IMR-90 (cell line): ENCODE results near the gene CRACDL. TPM values are rescaled to one million over a fixed set of nuclear protein-coding genes. Genes with fewer than 3 reads are reported as not detected.

Experiments used
- ATAC-seq: fragments of 200-7000 bp; cut with Tn5 transposase; 2 replicates; pipeline ENCODE4 v1.9.1; 2020; ENCODE audit warnings: low read depth, mild to moderate bottlenecking, moderate library complexity
- BruUV-seq: library from RNA; stranded (reverse); fragments of 400-500 nt; replicated peaks from 2 replicates; lab custom pipeline; 2021; lab: Mats Ljungman, UMichigan
- CTCF ChIA-PET: fragments of 300-600 bp; formaldehyde crosslinking; extraction: SDS; loops from one replicate; lab custom pipeline; 2021; ENCODE audit warnings: antibody characterized with exemption; lab: Yijun Ruan, JAX
- POLR2A ChIA-PET: fragments of 300-600 bp; sonication (Branson Sonifier 250); formaldehyde crosslinking; loops from one replicate; lab custom pipeline; 2022; ENCODE audit warnings: antibody characterized with exemption; ENCODE audit not compliant: unreplicated experiment; lab: Charles Lee
- DNase-seq: peaks from one replicate; pipeline ENCODE4 v3.0.0; 2013
- H2AFZ ChIP-seq: replicated peaks from 2 replicates; pipeline ENCODE3; 2013; ENCODE audit warnings: low read length, mild to moderate bottlenecking; ENCODE audit not compliant: poor library complexity
- H2AK5ac ChIP-seq: 2 replicates; pipeline ENCODE4 v1.6.1; 2013; ENCODE audit warnings: low read depth, low read length, inconsistent platforms
- H2AK9ac ChIP-seq: replicated peaks from 2 replicates; pipeline ENCODE3; 2013; ENCODE audit warnings: mild to moderate bottlenecking, low read depth, low read length, moderate library complexity; ENCODE audit not compliant: poor library complexity
- H2BK120ac ChIP-seq: 2 replicates; pipeline ENCODE4 v1.6.1; 2013; ENCODE audit warnings: low read depth, low read length, inconsistent platforms
- H2BK15ac ChIP-seq: 3 replicates; pipeline ENCODE4 v1.6.1; 2013; ENCODE audit warnings: low read depth, low read length, inconsistent platforms
- H2BK20ac ChIP-seq: 2 replicates; pipeline ENCODE4 v1.6.1; 2013; ENCODE audit warnings: low read depth, mild to moderate bottlenecking, inconsistent platforms, low read length, moderate library complexity
- H2BK5ac ChIP-seq: 2 replicates; pipeline ENCODE4 v1.6.1; 2013; ENCODE audit warnings: mild to moderate bottlenecking, low read depth, low read length, inconsistent platforms; ENCODE audit not compliant: poor library complexity, severe bottlenecking
- H3K14ac ChIP-seq: replicated peaks from 2 replicates; pipeline ENCODE4 v1.6.1; 2013; ENCODE audit warnings: low read depth, low read length, inconsistent platforms
- H3K18ac ChIP-seq: 2 replicates; pipeline ENCODE4 v1.6.1; 2013; ENCODE audit warnings: low read depth, low read length, control low read depth
- H3K23ac ChIP-seq: 2 replicates; pipeline ENCODE4 v1.6.1; 2013; ENCODE audit warnings: low read depth, low read length, inconsistent platforms
- H3K27ac ChIP-seq: 2 replicates; pipeline ENCODE4 v1.5.1; 2013; ENCODE audit warnings: mild to moderate bottlenecking, control low read depth, low read length; ENCODE audit not compliant: insufficient read depth
- H3K27me3 ChIP-seq: 2 replicates; pipeline ENCODE4 v1.6.1; 2013; ENCODE audit warnings: low read length; ENCODE audit not compliant: control insufficient read depth, insufficient read depth
- H3K36me3 ChIP-seq: 2 replicates; pipeline ENCODE4 v1.6.1; 2013; ENCODE audit warnings: low read length, mixed read lengths; ENCODE audit not compliant: control insufficient read depth, insufficient read depth
- H3K4ac ChIP-seq: 2 replicates; pipeline ENCODE4 v1.6.1; 2013; ENCODE audit warnings: low read depth, low read length, inconsistent platforms
- H3K4me1 ChIP-seq: 2 replicates; pipeline ENCODE4 v1.6.1; 2013; ENCODE audit warnings: low read length, mixed read lengths; ENCODE audit not compliant: control insufficient read depth, insufficient read depth
- H3K4me2 ChIP-seq: 2 replicates; pipeline ENCODE4 v1.6.1; 2013; ENCODE audit warnings: low read depth, mild to moderate bottlenecking, control low read depth, low read length, moderate library complexity
- H3K4me3 ChIP-seq: 2 replicates; pipeline ENCODE4 v1.5.1; 2013; ENCODE audit warnings: low read depth, mild to moderate bottlenecking, control low read depth, low read length, moderate library complexity; ENCODE audit not compliant: insufficient read depth
- H3K56ac ChIP-seq: 2 replicates; pipeline ENCODE4 v1.6.1; 2013; ENCODE audit warnings: low read length, inconsistent platforms; ENCODE audit not compliant: insufficient read depth; ENCODE audit errors: extremely low read depth
- H3K79me1 ChIP-seq, 2 experiments: 2 replicates each; pipeline ENCODE4 v1.6.1; 2013; ENCODE audit warnings: low read length in 2 of 2, inconsistent platforms in 1 of 2, low read depth in 1 of 2
- H3K9ac ChIP-seq: 2 replicates; pipeline ENCODE4 v1.6.1; 2013; ENCODE audit warnings: low read depth, low read length, control low read depth
- H3K9me1 ChIP-seq: 2 replicates; pipeline ENCODE4 v1.6.1; 2013; ENCODE audit warnings: low read length, inconsistent platforms; ENCODE audit not compliant: insufficient read depth
- H3K9me3 ChIP-seq: 2 replicates; pipeline ENCODE4 v1.6.1; 2013; ENCODE audit warnings: low read length; ENCODE audit not compliant: control insufficient read depth, insufficient read depth
- H4K20me1 ChIP-seq: 2 replicates; pipeline ENCODE4 v1.6.1; 2013; ENCODE audit warnings: low read length, inconsistent platforms; ENCODE audit not compliant: insufficient read depth
- H4K5ac ChIP-seq: 2 replicates; pipeline ENCODE4 v1.6.1; 2013; ENCODE audit warnings: mild to moderate bottlenecking, low read depth, low read length, control low read depth
- H4K8ac ChIP-seq, 2 experiments: 2 replicates each; pipeline ENCODE4 v1.6.1; 2013; ENCODE audit warnings: low read depth in 2 of 2, low read length in 2 of 2, control low read depth in 1 of 2, inconsistent platforms in 1 of 2
- H4K91ac ChIP-seq: 2 replicates; pipeline ENCODE4 v1.6.1; 2013; ENCODE audit warnings: low read depth, low read length, inconsistent platforms; ENCODE audit not compliant: insufficient read depth
- NFE2L2 ChIP-seq: fragments of 150-350 bp; IDR thresholded peaks from 2 replicates; pipeline ENCODE4 v1.6.1; 2016; ENCODE audit warnings: low read depth, mild to moderate bottlenecking, low read length
- RCOR1 ChIP-seq: IDR thresholded peaks from 2 replicates; pipeline ENCODE4 v1.6.1; 2012; ENCODE audit warnings: mild to moderate bottlenecking, low read length, improper control_type of control experiment; ENCODE audit not compliant: insufficient replicate concordance
- RFX5 ChIP-seq: IDR thresholded peaks from 2 replicates; pipeline ENCODE4 v1.8.0; 2012; ENCODE audit warnings: low read depth, mild to moderate bottlenecking, low read length, moderate library complexity
- WGBS, 2 experiments: methylation state at CpG; one replicate each; pipeline versions ENCODE4 v1.1.5 to v1.1.7; 2013; ENCODE audit warnings: missing lambda C conversion rate in 2 of 2; ENCODE audit not compliant: insufficient read length in 1 of 2; ENCODE audit errors: extremely low coverage in 2 of 2; 5-methylcytosine and 5-hydroxymethylcytosine counted together
- dilution Hi-C: fragments of 300-500 bp; cut with HindIII; formaldehyde crosslinking; loops from one replicate; pipeline ENCODE4 v1.14.3; 2018; ENCODE audit warnings: low sequenced_read_pairs; ENCODE audit not compliant: unreplicated experiment
- in situ Hi-C: fragments of 300-500 bp; cut with MboI; formaldehyde crosslinking; loops from 3 replicates; pipeline ENCODE4 v1.14.3; 2019; ENCODE audit warnings: low sequenced_read_pairs, inconsistent platforms, mixed read lengths
- intact Hi-C: fragments of 100-400 bp; cut with micrococcal nuclease; formaldehyde crosslinking; loops from 2 replicates; pipeline ENCODE4 v1.10.0; 2022
- polyA plus RNA-seq, 3 experiments: library from polyadenylated mRNA; depleted of rRNA; stranded (reverse); fragments of >200 nt; gene quantifications; 2 replicates each; pipeline ENCODE4 v1.2.3, GENCODE V29; 2012; ENCODE audit warnings: low replicate concordance in 1 of 3
- total RNA-seq: library from RNA; depleted of rRNA; stranded (reverse); fragments of >200 nt; gene quantifications from 2 replicates; pipeline ENCODE4 v1.2.3, GENCODE V29; 2012

CRACDL gene
- total and polyA plus RNA-seq, 2 of the 4 experiments (the other 2 are of a cell fraction) = not detected

GRCh38 chr2:98875746-98876145 lies 60.3 kb downstream of the CRACDL start:
- 10% methylated on average over 2 of the region's 4 CpGs; no CpG with 5 or more reads in 1 of the 2 experiments for WGBS, 2 experiments
- Histone ChIP-seq H3K9ac (no peak overlapping the region), H3K9me3 (no peaks in the 10 kb centered on the region), H3K23ac (no peak overlapping the region), H3K4me3 (no peak overlapping the region), H3K27ac (no peak overlapping the region), H2AK9ac (no peak overlapping the region), H4K5ac (no peak overlapping the region), H3K36me3 (no peaks in the 10 kb centered on the region), H2BK5ac (no peak overlapping the region), H3K56ac (no peak overlapping the region), H3K18ac (no peak overlapping the region), H4K20me1 (no peaks in the 10 kb centered on the region), H3K4ac (no peak overlapping the region), H3K27me3 (peaks cover 24% of the 10 kb centered on the region), H2AK5ac (no peak overlapping the region), H2AFZ (no peak overlapping the region), H2BK120ac (no peak overlapping the region), H3K79me1 (no peaks in the 10 kb centered on the region), H3K4me2 (no peak overlapping the region), H2BK20ac (no peak overlapping the region), H3K4me1 (no peaks in the 10 kb centered on the region), H3K14ac (no peak overlapping the region), H2BK15ac (no peak overlapping the region), H3K9me1 (no peaks in the 10 kb centered on the region), H4K8ac (no peak overlapping the region), H4K91ac (no peak overlapping the region)
- dilution Hi-C loops (no loop called here), in situ Hi-C loops (no loop called here), intact Hi-C loops (no loop called here)
- POLR2A ChIA-PET = no interaction called here
- no peak for ATAC-seq
- DNase-seq = no peak
- CTCF ChIA-PET = no interaction called here
- no peak for TF ChIP-seq RCOR1
- TF ChIP-seq NFE2L2 = no peak
- TF ChIP-seq RFX5 = no peak
- BruUV-seq = no TSS peak
